HG03460 (cell line): ENCODE results near the gene OR10J5.
"Not testable (repeated sequence)": the region's sequence is repeated elsewhere in the genome, so short reads cannot be mapped to it uniquely, and the experiment has no call there.

Experiments
- ATAC-seq: cut with Tn5 transposase; IDR thresholded peaks from one replicate; pipeline ENCODE4 v1.9.1; 2021; ENCODE audit not compliant: unreplicated experiment

OR10J5 gene, protein sequence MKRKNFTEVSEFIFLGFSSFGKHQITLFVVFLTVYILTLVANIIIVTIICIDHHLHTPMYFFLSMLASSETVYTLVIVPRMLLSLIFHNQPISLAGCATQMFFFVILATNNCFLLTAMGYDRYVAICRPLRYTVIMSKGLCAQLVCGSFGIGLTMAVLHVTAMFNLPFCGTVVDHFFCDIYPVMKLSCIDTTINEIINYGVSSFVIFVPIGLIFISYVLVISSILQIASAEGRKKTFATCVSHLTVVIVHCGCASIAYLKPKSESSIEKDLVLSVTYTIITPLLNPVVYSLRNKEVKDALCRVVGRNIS

DNA sequence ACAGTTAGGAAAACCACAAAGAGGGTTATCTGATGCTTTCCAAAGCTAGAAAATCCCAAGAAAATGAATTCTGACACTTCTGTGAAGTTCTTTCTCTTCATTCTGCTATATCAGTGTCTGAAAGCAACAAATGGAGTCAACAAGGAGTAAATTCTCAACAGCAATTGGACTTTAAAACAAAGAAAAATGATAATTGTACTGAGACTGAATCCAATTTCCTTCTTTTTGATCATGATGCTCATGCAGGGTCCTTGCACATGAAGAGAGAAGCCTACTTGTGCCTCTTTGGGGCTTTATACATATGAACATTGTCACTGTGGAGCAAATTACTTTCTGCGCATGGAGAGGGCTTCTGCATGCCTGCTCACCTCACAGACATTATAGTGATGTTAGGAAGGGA lies at the start of gene OR10J5:
Gene OR10J5, minus strand, starts transcription at position 101 of the 400 bp plus-strand sequence. Its CDS starts 0 bp downstream, at position 101.
- no peak for ATAC-seq

DNA sequence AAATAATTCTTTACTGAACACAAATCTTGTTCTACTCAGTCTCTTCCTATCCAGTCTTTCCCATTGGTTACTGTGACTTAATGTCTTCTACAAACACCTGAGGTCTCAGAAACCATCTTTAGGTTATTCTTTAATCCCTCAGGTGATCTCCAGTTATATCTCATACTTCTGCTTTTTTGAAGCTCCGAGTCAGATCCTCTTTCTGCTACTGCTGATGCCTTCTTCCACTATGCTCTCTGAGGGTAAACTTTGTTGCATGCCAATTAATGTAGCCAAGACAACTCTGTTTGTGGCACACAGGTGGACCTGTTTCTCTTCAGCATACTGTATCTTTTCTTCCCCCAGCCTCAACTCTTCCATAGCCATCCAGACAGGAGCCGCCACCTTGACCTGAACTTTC lies 48.7 kb upstream of the OR10J5 start:
- no peak for ATAC-seq

DNA sequence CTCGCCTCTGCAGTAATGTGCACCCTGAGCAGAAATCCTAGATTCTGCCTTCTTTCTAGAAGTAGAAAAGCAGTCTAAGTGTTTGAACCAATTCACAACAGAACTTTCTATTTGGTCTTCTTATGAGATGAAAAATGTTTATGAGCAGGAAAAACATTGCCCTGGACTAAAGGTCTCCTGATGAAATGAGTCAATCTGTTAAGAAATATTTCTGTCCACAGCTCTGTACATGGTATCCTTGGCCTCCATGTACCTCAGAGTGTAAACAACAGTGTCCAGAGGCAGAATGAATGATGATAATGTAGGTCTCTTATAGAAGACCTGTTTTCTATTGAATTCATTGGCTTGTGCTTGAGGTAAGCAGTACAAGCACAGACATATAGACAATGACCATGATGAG lies 45.6 kb upstream of the OR10J5 start:
- no peak for ATAC-seq

DNA sequence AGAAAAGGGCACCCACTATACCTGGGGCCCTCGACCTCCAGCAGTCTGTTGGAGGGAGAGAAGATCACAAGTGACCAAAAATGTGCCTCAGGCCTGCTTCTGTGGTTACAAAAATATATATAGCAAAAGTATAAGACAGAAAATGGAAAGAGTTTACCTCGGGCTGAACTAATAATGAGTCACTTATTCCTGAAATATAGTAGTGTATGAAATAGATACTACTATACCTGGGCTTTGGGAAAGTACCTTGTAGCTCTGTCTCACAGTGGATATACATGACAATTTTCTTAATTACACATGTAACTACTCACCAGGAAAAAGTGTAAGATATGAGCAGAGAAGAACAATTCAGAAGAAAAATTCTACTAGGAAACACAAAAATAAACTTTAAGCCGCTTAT lies 44.5 kb upstream of the OR10J5 start:
- ATAC-seq = no peak

DNA sequence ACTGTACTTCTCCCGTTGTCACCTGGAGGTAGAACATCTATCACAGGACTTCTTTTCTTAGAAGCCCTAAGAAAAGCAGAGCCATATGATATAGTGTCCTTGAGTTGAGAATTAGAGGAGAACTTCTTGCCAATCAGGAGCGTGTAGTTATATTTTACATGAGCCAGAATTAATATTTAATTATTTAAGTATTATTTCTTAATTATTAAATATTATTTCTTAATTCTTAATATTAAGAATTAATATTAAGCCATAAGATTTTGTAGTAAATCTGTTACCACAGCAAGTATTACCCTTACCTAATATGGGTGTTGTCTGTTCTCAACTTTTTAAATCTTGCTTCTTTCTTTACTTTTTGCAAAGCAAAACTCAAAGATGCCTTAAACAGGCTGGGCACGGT lies 41.6 kb upstream of the OR10J5 start:
- ATAC-seq = no peak

DNA sequence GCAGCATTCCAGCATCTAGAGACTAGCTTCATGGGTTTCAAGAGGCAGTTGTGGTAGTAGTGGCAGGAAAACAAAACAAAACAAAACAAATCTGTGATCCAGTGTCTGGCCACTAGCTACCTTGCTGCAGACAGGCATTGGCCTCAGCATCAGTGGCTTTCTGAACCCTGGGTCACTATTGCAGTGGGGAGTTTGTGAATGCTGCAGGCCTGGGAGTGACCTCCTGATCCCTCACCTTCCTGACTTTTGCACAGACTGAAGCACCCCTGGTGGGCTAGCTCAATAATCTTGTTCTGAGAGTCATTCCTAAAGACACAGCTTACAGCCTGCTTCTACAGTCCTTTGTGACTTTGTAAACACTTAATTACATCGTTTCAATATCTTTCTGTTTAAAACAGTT lies 26.9 kb upstream of the OR10J5 start:
- ATAC-seq = no peak

DNA sequence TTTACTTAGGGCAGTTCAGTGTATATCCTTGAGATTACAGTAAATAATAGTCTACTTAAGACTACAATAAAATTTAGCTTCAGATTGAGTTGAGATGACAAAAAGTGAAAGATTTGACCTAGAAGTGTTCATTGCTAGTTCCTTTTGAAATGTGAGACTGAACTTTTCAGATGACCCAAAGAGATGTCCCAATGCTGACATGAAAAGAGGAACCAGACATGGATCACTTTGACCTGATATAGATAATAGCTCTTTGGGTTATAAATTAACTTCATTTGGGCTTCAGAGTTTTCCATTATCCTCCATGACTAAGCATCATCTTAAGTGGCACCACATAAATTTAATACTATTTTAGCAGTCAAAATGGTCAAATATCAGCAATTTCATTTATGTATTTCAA lies 25.7 kb upstream of the OR10J5 start:
- no peak for ATAC-seq

DNA sequence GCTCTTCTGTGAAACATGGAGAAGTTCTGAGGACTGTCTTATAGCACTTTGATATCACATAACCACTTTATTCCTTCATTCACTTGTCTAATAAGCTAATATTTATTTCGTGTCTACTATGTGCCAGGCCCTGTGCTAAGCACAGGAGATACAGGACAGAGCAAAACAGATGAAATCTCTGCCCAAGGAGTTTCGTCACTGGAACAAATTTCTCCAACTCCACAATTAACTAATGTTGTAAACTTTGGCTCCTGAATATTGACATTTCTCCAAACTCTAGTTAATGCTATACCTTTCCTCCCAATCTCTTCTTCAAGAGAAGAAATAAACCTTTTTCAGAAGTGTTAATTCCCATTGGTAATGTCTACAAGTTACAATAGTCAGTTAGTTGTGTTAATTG lies 24.8 kb upstream of the OR10J5 start:
- no peak for ATAC-seq

DNA sequence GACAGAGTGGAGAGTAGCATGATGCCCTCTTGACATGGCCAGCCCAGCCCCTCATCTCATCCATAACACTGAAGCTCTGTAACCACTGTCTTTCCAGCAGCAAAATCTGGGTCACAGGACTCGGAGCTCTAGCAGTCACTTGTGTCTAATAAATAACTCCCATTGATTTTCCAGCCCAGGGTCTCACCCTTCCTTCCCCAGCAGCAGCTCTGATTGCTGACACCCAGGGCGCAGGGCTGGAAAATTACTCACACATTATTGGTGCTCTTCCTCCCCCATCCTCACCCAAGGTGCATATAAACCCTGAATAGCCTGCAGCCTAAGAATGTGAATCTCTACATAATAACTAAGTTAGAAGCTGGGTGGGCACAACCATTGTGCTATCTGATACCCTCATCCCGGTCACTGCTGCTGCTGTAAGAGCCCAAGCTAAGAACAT lies 21.1 kb upstream of the OR10J5 start:
- ATAC-seq = no peak

DNA sequence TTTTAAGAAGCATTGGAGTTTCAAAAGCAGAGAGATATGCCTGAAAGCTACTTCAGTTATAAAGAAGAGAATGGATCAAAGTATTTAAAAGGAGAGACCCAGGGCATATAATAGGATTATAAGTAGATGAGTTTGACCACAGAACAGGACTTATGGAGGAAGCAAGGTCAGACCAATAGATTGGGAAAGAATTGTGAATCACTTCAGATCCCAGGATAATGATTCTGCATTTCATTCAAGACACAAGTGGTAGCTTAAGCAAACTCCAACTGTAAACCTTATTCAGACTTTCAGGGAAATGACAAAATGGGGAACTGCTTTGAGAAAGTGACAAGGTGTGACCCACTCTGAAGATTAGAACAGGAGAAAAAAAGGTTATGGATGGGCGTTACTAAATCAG lies 18.9 kb upstream of the OR10J5 start:
- no peak for ATAC-seq

DNA sequence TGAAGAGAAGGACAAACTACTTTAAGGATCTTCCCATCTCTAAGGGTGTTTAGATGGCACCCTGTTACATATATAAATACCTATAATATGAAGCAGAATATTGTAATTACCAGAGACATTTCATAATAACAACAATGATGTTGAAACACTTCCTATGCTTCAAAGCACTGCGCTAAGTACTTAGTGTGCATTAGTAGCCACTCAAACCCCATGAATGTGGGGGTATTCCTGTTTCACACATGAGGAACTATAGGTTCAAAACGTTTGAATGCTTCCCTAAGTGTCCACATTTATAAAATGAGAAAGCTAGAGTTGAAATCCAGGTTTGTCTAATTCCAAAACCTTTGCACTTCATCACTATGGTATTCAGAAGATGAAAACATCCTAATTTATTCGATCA lies 18.5 kb upstream of the OR10J5 start:
- ATAC-seq = no peak

DNA sequence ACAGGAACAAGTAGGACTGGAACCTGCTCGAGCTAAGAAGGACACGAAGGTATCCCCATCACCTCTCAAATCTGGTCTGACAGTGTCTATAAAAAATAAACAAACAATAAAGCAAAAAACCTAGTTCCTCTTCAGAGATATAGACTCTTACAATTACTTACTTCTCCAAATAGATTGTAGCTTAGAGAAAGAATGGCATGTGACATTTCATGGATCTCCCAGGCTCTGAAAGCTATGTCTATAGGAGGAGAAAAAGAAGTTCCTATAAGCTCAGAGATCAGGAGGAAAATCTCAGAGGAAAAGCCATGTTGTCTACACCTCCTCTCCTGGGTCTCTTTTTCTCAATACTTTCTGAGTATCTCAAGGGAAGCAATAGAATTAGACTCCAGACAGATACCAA lies 12.3 kb upstream of the OR10J5 start:
- ATAC-seq = no peak

DNA sequence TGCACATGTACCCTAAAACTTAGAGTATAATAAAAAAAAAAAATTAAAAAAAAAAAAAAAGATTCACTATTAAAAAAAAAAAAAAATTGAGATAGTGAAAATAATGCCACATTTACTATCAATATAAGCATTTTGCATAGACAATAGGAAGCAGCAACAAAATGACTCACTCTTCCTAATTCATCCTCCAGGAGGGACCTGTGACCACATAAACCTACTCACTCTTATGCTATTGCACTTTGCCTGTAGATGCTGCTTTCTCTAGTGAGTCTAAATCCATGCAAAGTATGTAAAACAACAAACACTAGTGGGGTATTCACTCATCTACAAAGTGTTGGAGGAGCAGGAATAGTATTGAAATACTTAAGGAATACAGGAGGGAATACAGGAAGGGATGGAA lies 2.9 kb downstream of the OR10J5 start:
- no peak for ATAC-seq

DNA sequence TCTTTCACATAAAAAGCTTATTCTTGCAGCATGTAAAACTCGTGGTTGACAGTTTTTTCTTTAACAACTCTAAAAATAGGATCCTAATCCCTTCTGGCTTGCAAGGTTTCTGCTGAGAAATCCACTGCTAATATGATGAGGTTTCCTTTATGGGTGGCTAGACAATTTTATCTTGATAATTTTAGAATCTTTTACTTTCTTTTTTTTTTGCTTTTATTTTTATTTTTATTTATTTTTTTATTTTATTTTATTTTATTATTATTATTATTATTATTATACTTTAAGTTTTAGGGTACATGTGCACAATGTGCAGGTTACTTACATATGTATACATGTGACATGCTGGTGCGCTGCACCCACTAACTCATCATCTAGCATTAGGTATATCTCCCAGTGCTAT lies 11.0 kb downstream of the OR10J5 start:
- ATAC-seq = not testable (repeated sequence)

DNA sequence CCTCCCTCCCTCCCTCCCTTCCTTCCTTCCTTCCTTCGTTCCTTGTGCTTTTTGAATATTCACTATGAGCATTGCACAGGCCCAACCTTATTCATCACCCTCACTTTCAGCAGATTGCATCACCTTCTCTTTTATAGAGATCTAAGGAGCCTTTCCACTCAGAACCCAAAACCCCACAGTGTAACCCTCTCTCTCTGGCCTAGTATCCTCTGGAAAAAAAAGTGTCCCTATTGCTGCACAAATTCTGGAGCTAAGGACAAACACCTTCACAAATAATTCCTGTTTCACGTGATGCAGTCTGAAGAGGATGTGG lies 25.6 kb downstream of the OR10J5 start:
- no peak for ATAC-seq

DNA sequence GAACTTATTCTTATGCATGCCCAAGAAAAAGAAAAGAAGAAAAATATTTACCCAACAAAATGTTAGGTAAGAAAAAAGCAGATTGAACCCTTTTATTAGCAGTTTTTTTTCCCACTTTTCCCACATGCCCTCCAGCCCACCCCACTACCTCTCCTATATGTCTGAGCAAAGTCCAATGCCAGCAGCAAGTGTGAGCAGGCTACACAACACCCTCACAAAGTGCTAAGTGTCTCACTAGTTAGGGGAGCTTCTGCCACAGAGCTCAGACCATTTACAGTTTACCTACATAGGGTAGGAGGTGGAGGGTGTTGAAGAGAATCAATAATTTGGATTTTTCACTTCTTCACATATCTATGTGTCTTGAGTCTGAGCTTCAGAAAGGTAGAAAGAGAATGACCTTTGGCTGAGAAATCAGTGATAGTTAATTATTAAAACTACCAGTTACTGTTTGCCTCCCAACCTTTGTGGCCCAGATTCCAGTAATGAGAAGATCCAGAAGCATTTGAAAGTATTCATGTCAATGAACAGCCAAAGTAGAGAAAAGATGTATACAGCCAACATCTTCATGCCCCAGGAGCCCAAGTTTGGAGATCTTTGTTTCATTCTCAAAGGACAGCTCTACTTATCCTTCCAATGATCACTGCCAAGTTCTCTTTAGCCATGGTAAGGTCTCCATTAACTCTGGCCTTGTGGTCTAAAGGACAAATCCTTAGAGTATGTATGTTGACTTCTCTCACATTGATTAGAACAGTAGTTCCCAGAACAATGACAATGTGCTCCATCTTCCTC lies 26.2 kb downstream of the OR10J5 start:
- no peak for ATAC-seq

DNA sequence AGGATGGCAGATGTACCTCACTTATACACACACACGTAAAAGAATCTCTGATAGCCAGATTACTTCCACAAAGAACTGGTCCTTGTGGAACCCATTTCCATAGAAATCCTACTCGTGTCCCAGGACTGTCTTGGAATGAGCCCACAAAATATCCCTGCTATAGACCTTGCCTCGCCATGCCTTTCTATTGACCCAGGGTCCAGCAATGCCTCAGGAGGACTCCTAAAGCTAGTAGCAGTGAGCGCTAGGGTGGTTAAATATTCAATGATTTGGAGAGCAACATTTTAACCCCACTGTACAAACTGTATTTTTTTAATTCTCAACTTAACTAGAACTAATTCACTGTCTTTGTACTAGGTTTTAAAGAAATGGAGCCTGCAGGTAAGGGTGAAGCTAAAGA lies 26.9 kb downstream of the OR10J5 start:
- no peak for ATAC-seq

DNA sequence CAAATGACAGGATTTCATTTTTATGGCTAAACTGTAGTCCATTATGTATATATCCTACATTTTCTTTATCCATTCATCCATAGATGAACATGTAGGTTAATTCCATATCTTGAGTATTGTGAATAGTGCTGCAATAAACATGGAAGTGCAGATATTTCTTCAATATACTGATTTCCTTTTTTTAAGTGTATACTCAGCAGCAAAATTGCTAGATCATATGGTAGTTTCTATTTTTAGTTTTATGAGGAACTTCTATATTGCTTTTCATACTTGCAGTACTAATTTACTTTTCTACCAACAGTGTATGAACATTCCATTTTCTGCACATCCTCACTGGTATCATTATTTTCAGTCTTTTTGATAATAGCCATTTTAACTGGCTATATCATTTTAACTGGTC lies 30.1 kb downstream of the OR10J5 start:
- no peak for ATAC-seq

DNA sequence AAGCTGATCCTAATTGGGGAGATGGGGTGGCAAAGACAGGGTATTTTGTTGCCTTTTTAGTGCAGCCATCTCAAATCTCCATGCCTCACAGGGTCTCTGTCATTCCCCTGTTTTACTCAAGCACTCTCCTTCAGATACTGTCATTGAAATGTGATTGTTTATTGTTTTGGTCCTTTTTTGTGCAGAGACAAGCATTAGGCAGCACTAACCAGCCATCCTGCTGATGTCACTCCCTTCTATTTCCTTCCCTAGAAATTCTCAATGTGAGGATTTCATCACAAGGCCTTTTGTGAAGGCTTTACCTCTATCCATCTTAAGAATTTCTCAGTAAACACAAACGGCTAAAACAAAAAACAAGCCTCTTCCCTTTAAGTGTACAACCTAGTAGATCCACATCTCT lies 34.7 kb downstream of the OR10J5 start:
- no peak for ATAC-seq

DNA sequence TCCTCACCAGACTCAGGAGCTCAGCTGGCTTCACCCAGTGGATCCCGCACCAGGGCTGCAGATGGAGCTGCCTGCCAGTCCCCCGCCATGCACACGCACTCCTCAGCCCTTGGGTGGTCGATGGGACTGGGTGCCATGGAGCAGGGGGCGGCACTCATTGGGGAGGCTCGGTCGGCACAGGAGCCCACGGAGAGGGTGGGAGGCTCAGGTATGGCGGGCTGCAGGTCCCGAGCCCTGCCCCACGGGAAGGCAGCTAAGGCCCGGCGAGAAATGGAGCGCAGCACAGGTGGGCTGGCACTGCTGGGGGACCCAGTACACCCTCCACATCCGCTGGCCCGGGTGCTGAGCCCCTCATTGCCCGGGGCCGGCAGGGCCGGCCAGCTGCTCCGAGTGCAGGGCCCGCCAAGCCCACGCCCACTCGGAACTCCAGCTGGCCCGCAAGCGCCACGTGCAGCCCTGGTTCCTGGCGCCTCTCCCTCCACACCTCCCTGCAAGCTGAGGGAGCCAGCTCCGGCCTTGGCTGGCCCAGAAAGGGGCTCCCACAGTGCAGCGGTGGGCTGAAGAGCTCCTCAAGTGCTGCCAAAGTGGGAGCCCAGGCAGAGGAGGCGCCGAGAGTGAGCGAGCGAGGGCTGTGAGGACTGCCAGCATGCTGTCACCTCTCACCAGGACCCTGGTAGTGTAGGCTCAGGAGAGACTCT lies 41.1 kb downstream of the OR10J5 start:
- not testable (repeated sequence) for ATAC-seq

DNA sequence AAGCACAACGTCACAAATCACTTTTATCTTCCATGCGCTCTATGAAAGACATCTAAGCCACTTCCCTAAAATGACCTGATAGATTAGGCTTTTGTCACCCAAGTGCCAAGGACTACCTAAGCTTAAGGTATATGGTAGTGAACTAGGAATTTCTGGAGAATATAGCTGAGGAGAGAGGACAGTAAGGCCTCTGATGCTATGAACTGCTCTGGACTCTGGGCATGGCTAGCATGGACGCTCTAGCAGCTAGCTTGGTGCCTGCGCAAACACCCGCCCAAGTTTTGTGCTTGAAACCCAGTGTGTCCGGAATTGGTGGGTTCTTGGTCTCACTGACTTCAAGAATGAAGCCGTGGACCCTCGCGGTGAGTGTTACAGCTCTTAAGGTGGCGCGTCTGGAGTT lies 42.5 kb downstream of the OR10J5 start:
- ATAC-seq = no peak
